HEK293T (cell line): Measurements from ENCODE around the gene GRIK2.

Source experiments
- FOXM1 ChIP-seq: fragments of 450-650 bp; IDR thresholded peaks from 2 replicates; pipeline ENCODE4 v1.6.1; 2017; ENCODE audit warnings: mild to moderate bottlenecking, borderline replicate concordance
- TARDBP ChIP-seq: fragments of 450-650 bp; IDR thresholded peaks from 2 replicates; pipeline ENCODE4 v1.6.1; 2016
- ZNF384 ChIP-seq: fragments of 450-650 bp; IDR thresholded peaks from 2 replicates; pipeline ENCODE4 v1.6.1; 2016

DNA sequence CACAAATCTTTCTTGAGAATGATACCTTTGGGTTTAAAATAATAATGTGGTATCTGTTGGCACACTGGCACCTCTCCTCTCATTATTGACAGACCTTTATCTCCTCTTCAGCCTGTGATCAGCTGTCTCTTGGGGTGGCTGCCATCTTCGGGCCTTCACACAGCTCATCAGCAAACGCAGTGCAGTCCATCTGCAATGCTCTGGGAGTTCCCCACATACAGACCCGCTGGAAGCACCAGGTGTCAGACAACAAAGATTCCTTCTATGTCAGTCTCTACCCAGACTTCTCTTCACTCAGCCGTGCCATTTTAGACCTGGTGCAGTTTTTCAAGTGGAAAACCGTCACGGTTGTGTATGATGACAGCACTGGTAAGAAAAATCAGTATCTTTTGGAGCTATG is 232.8 kb downstream of the GRIK2 start:
- TF ChIP-seq TARDBP (no peak), FOXM1 (no peak), ZNF384 (no peak)
